GM18519 (cell line): ENCODE data around the gene LENG1.

ENCODE experiments used
- ATAC-seq: cut with Tn5 transposase; IDR thresholded peaks from one replicate; pipeline ENCODE4 v1.9.1; 2021; ENCODE audit warnings: mild to moderate bottlenecking, moderate library complexity; ENCODE audit not compliant: unreplicated experiment, low FRiP score

Gene LENG1

DNA sequence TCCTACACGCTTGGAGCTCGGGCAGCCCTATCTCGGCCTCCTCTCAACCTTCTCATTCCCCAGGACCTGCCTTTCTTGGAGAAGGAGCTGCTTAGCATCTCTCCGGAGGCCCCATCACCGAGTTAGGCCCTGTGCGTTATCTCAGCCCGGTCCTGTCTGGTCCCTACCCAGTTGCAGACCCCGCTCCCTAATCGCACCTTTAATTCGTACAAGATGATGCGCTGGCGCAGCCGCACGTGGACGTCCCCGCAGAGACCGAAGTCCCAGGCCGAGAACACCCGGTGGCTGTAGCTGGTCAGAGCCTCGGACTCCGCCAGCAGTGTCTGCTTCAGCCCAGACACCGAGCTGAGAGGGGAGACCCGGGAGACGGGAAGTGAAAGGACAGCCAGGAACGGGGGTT is 5.7 kb upstream of the LENG1 start:
- no peak for ATAC-seq

DNA sequence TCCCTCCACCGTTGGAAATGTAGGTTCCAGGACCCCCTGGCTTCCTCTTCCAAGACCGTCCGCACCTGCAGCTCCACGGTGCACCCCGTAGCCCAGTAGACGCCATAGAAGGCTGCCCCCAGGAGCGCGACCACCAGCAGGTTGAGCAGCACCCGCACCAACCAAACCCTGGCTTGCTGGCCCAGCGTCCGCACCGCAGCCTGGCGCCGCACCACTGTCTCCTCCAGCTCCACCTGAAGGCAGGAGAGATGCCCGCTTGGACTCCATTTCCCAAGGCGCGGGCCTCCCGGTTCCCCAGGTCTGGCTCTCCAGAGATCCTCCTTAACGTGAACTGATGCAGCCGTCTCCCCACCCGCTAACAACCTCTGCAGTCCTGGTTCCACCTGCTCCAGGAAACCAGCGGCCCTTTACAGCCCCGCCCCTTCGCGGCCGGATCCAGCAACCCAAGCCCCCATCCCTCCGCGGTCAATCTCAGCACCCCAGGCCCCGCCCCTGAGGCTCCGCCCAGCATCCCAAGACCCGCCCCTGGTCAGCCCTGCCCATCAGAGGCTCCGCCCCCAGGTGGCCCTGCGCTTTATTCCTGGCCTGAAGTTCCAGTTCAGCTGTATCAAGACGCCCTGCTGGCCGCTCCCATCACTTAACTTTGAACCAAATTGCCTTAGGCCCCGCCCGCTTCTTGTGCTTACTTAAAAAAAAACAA is 5.0 kb upstream of the LENG1 start:
- no peak for ATAC-seq

DNA sequence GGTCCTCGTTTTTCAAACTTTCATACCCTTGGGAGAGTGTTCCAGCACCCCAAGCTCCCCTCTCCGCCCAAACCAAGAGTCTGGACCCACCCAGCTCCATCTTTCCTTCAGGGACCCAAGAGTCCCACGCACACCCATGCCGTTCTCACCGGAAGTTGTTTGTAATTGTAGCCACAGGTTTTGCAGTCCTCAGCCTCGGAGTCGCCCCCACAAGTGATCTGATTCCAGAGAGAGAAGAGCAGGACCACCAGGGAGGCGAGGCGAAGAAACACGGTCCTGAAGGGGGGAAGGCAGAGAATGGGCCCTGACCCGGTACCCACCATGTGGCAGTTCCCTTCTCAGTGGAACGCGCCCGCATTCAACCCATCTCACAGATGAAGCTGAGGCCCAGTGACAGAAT is 3.4 kb upstream of the LENG1 start:
- ATAC-seq = no peak

- ATAC-seq = no peak
These were observed 2.8 kb upstream of the LENG1 start for GRCh38 chr19:54162241-54162805.

GRCh38 chr19:54160854-54161253 is 1.3 kb upstream of the LENG1 start:
- no peak for ATAC-seq

GRCh38 chr19:54160182-54160811 is 776 bp upstream of the LENG1 start:
- no peak for ATAC-seq

- no peak for ATAC-seq
These were observed 639 bp downstream of the LENG1 start for GRCh38 chr19:54158812-54159351.

GRCh38 chr19:54156953-54157352 is 2.6 kb downstream of the LENG1 start:
- ATAC-seq = no peak

GRCh38 chr19:54156490-54156889 is 3.0 kb downstream of the LENG1 start:
- ATAC-seq = no peak

GRCh38 chr19:54155694-54156093 is 3.8 kb downstream of the LENG1 start:
- ATAC-seq = no peak

DNA sequence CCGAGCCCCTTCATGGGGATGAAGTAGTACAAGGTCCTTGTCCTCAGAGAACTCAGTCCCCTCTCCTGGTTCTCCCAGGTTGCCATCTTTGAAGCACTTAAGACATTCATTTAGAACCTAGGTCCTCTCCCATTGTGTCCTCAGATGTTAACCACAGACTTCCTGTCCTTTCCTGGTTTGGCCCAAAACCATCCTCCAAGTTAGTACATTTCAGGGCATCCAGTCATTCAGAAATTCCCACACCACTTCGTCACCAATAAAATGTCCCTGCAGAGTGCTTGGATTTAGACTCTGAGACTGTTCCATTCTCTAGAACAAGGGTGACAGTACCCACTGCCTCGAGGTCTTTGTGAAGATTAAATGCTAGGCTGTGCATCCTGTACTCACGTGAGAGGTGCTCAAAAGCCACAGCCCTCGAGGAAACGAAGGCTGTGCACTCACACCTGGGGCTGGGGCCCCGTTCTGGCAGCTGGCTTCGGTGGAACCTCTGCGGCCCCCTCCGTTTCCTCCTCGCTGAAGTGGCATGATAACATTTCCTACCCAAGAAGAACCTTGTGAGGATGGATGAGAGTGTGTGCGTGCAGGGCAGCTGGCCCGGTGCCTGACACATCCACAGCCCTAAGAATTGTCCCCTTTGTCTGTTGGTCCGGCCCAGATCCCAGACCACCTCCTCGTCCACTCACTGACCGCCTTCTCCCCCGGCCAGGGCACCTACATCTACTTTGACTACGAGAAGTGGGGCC is 4.7 kb downstream of the LENG1 start:
- no peak for ATAC-seq

- no peak for ATAC-seq
These were observed 5.7 kb downstream of the LENG1 start for GRCh38 chr19:54153731-54154326.

DNA sequence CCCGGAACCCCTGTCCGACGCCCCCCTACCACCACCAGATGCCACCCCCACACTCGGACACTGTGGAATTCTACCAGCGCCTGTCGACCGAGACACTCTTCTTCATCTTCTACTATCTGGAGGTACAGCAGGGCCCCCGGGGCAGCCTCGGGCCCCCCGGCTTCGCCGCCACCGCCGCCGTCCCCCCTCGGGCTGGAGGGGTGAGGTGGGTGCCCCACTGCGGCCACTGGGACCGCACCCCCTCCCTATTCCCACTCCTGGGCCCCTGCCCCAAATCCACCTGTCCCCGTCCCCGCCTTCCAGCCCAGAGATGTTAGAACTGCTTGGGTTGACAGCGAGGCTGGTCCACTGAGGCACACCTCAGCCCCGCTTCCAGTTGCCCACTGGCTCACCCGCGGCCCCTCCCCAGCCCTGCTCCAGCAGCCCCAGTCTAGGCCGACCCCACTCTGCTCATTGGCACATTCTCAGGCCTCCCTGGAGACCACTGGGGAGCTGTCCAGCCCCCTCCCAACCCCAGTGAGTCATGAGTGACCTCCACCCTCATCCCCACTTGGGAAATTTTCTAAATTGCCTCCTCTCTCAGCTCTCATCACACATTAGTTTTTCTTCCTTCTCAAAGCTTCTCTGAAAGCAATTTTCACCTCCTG is 6.5 kb downstream of the LENG1 start:
- ATAC-seq = no peak

DNA sequence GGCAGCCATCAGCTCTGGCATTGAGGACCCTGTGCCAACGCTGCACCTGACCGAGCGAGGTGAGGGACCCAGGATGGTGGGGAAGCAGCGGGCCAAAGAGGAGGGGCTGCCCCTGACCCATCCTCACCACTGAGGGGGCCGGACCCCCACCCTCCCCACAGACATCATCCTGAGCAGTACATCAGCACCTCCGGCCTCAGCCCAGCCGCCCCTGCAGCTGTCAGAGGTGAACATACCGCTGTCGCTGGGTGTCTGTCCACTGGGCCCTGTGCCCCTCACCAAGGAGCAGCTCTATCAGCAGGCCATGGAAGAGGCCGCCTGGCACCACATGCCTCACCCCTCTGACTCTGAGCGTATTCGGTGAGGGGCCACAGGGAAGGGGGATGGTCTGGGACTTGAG is 7.3 kb downstream of the LENG1 start:
- no peak for ATAC-seq

- ATAC-seq = no peak
These were observed 8.0 kb downstream of the LENG1 start for GRCh38 chr19:54151362-54152035.

DNA sequence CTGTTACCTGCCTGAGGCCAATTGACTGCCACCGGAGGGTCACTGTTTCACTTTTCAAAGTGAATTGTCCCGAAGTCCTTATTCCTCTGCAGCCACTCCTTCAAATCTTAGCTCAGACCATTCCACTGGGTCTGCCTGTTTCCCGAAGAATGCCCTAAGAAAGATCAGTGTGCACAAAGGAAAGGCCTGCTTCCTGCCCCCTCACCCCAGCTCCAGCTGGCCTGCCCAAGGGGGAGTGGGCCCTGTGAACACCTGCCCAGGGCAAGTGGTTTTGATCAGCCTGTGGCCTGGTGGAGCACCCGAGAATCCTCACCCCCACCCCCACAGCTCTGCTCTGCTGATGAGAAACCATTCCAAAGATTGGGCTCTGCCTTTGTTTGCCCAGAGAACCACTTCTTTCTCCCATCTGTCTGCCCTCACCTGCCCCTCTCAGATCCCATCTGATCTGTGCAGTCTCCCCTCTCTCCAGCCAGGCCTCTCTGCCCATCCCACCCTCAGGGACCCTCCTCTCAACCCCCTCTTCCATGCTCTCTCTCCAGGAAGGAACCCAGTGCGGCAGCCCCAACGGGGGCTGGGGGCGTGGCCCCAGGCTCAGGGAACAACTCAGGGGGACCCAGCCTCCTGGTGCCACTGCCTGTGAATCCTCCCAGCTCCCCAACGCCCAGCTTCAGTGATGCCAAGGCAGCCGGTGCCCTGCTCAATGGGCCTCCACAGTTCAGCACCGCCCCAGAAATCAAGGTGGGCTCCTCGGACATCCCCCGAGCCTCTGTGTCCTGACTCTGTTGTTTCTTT is 10.3 kb downstream of the LENG1 start:
- ATAC-seq = no peak

DNA sequence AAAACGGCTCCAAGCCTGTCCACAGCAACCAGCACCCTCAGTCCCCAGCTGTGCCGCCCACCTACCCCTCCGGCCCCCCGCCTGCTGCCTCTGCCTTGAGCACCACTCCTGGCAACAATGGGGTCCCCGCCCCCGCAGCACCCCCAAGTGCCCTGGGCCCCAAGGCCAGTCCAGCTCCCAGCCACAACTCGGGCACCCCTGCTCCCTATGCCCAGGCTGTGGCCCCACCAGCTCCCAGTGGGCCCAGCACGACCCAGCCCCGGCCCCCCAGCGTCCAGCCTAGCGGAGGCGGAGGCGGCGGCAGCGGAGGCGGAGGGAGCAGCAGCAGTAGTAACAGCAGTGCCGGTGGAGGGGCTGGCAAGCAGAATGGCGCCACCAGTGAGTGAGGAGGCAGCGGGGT is 11.4 kb downstream of the LENG1 start:
- no peak for ATAC-seq

GRCh38 chr19:54147676-54148075 is 11.8 kb downstream of the LENG1 start:
- ATAC-seq = no peak
